ENCODE data around the gene MROH2A.

DNA sequence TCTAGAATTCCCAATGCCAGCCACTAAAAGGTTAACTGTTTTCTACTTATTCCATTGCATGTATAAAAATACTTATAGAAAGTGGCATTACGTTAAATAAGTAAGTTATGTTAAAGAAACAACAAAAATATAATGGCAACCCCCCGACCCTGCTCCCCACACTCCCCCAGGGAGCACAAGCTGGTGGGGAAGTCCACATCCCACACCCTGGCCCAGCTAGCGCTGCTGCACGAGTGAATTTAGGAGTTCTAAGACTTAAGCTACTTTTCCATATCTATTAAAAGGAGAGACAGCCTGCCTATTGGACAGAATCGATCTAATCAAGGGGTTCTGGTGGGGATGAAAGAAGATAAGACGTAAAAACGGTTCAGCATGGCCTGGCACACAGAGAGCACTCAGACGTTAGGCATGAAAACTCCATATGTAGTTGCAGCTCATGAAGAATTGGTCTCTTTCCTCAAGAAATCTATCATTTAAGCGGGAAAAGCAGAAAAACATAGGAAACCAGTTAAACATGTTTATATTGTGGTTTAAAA lies 59.6 kb downstream of the MROH2A start:
- TF ChIP-seq, protein P1, sequence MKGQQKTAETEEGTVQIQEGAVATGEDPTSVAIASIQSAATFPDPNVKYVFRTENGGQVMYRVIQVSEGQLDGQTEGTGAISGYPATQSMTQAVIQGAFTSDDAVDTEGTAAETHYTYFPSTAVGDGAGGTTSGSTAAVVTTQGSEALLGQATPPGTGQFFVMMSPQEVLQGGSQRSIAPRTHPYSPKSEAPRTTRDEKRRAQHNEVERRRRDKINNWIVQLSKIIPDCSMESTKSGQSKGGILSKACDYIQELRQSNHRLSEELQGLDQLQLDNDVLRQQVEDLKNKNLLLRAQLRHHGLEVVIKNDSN (IDR thresholded peaks at IDR 0.05): no peak
- TF ChIP-seq YY1 (IDR thresholded peaks at IDR 0.05; ENCODE audit: low read depth) (no peak), ZBTB7A (IDR thresholded peaks at IDR 0.05; ENCODE audit: low read depth) (no peak), CREB1 (IDR thresholded peaks at IDR 0.05; ENCODE audit: low read depth) (no peak)
- TF ChIP-seq, protein P2, sequence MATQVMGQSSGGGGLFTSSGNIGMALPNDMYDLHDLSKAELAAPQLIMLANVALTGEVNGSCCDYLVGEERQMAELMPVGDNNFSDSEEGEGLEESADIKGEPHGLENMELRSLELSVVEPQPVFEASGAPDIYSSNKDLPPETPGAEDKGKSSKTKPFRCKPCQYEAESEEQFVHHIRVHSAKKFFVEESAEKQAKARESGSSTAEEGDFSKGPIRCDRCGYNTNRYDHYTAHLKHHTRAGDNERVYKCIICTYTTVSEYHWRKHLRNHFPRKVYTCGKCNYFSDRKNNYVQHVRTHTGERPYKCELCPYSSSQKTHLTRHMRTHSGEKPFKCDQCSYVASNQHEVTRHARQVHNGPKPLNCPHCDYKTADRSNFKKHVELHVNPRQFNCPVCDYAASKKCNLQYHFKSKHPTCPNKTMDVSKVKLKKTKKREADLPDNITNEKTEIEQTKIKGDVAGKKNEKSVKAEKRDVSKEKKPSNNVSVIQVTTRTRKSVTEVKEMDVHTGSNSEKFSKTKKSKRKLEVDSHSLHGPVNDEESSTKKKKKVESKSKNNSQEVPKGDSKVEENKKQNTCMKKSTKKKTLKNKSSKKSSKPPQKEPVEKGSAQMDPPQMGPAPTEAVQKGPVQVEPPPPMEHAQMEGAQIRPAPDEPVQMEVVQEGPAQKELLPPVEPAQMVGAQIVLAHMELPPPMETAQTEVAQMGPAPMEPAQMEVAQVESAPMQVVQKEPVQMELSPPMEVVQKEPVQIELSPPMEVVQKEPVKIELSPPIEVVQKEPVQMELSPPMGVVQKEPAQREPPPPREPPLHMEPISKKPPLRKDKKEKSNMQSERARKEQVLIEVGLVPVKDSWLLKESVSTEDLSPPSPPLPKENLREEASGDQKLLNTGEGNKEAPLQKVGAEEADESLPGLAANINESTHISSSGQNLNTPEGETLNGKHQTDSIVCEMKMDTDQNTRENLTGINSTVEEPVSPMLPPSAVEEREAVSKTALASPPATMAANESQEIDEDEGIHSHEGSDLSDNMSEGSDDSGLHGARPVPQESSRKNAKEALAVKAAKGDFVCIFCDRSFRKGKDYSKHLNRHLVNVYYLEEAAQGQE (IDR thresholded peaks at IDR 0.05; ENCODE audit: low read depth): no peak

All from Ishikawa (cell line).